GM21786 (cell line): ENCODE results near the gene PLA2G4A.

Source experiments
- ATAC-seq: cut with Tn5 transposase; IDR thresholded peaks from one replicate; pipeline ENCODE4 v1.9.1; 2021; ENCODE audit not compliant: unreplicated experiment

PLA2G4A gene

GRCh38 chr1:187010571-187011309, 182.0 kb downstream of the PLA2G4A start:
- ATAC-seq: no peak

GRCh38 chr1:187013582-187014200, 184.9 kb downstream of the PLA2G4A start:
- ATAC-seq: no peak

GRCh38 chr1:187018291-187018690, 189.5 kb downstream of the PLA2G4A start:
- no peak for ATAC-seq

- ATAC-seq: no peak
Measured at GRCh38 chr1:187027253-187027652, 198.5 kb downstream of the PLA2G4A start.

- no peak for ATAC-seq
Measured at GRCh38 chr1:187032316-187032981, 203.7 kb downstream of the PLA2G4A start.

- no peak for ATAC-seq
Measured at GRCh38 chr1:187032982-187033692, 204.4 kb downstream of the PLA2G4A start.

- no peak for ATAC-seq
Measured at GRCh38 chr1:187033693-187034390, 205.1 kb downstream of the PLA2G4A start.

- ATAC-seq: no peak
Measured at GRCh38 chr1:187034501-187034900, 205.8 kb downstream of the PLA2G4A start.

- no peak for ATAC-seq
Measured at GRCh38 chr1:187037973-187038553, 209.3 kb downstream of the PLA2G4A start.
